Muscle of back (tissue), 11 donors: ENCODE results near the gene NINL. TPM values are rescaled to one million over a fixed set of nuclear protein-coding genes. Genes with fewer than 3 reads are reported as not detected.
A peak's percentile ranks its signal among the peaks of the same experiment; 100 is the strongest.

ENCODE experiments used
- DNase-seq, 3 donors: peaks; one replicate each; pipeline versions ENCODE4 v3.0.0 to v3.0.0-alpha.2; 2013
- polyA plus RNA-seq, 10 donors: library from polyadenylated mRNA; unstranded; fragments of 120-200 nt; gene quantifications; one replicate each; pipeline ENCODE4 v1.2.1, GENCODE V29; 2013; ENCODE audit not compliant: insufficient read length in 10 of 10

Gene NINL
- polyA plus RNA-seq, 10 donors, result 8.8 to 26.9 (median 15.8) TPM

GRCh38 chr20:25418776-25419175 lies 166.6 kb downstream of the NINL start:
- no peak for DNase-seq

DNA sequence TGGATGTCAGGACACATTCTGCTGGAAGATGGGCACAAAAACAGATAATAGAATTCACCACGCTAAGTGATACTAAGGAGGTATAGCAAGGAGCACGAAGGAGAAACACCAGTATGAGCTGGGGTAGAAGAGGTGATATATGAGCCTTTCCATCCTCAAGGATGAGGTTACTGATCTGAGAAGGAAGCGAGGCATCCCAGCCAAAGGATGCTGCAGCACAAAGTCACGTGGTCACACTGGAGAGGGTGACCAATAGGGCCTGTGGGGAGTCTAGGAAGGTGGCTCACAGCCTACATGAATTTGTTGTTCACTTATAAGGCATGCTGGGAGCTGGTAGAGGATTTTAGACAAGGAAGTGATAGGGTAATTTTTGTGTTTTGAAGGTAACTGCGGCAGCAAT lies 176.4 kb downstream of the NINL start:
- no peak for DNase-seq

DNA sequence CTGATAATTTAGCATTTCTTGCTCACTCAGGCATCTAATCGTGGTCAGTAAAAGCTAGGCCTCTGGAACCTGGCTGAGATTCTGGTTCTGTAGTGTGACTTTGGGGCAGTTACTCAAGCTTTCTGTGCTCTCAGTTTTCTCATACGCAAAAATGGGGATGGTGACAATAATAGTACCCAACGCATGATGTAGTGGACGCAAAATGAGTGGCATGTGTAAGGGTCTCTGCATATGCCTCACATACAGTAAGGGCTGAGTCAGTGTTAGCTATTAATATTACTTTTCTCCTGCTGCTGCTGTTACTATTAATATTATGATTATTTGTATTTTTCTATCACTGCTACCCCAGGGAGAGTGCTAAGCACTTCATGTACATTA lies 177.2 kb downstream of the NINL start:
- no peak for DNase-seq

GRCh38 chr20:25407311-25408169 lies 177.8 kb downstream of the NINL start, which contains the start of gene GINS1:
Gene GINS1 (plus strand): TSS chr20:25407673. CDS start chr20:25407821, 148 bp downstream.
- DNase-seq, result peak; percentile 84 to 96 (median 91)

Other genes with a start within 250 kb of the NINL start
- gene ABHD12, start 194.7 kb downstream of the NINL start, polyA plus RNA-seq, result 10 to 100 TPM; 13.7 to 22.4 (median 17.6) TPM
- 10 to 100 TPM in 1 of 10 donors, 1 to 10 TPM in 9; 4.9 to 13.5 (median 7.5) TPM for gene GINS1, start 177.9 kb downstream of the NINL start, polyA plus RNA-seq
- 1 to 10 TPM; 3.2 to 5.2 (median 3.9) TPM for gene NANP, start 38.5 kb upstream of the NINL start, polyA plus RNA-seq
- gene ZNF337, start 111.3 kb upstream of the NINL start, polyA plus RNA-seq, result 10 to 100 TPM; 13.0 to 29.3 (median 18.9) TPM